Renal cortex interstitium (tissue), 11 donors: Measurements from ENCODE around the gene SP1. TPM values are rescaled to one million over a fixed set of nuclear protein-coding genes. Genes with fewer than 3 reads are reported as not detected.
"Not testable (repeated sequence)": the region's sequence is repeated elsewhere in the genome, so short reads cannot be mapped to it uniquely, and the experiment has no call there.

Source experiments
- DNase-seq, 11 donors: peaks; one replicate each; pipeline ENCODE4 v3.0.0-alpha.2; 2013; ENCODE audit warnings: low read depth in 9 of 11, low spot score in 4 of 11; ENCODE audit errors: extremely low read depth in 1 of 11
- polyA plus RNA-seq, 3 donors: library from polyadenylated mRNA; unstranded; fragments of 120-200 nt; gene quantifications; one replicate each; pipeline ENCODE4 v1.2.1, GENCODE V29; 2013; ENCODE audit not compliant: insufficient read length in 3 of 3

The SP1 gene
- polyA plus RNA-seq, 3 donors = 74.4 to 86.0 (median 83.6) TPM

DNA sequence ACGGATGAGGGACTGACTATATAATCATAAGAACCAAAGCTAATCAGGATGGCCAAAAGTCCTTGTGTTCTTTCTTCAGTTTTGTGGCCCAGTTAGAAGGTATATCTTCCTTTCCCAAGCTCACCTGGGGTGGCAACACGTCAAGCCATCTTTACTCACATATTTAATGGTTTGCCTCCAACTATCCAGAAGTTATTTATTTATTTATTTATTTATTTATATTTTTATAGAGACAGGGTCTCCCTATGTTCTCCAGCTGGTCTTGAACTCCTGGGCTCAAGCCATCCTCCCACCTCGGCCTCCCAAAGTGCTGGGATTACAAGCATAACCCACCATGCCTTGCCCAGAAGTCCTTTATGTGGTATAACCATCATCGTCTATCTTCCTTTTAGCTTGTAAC lies 32.1 kb upstream of the SP1 start:
- DNase-seq = no peak

DNA sequence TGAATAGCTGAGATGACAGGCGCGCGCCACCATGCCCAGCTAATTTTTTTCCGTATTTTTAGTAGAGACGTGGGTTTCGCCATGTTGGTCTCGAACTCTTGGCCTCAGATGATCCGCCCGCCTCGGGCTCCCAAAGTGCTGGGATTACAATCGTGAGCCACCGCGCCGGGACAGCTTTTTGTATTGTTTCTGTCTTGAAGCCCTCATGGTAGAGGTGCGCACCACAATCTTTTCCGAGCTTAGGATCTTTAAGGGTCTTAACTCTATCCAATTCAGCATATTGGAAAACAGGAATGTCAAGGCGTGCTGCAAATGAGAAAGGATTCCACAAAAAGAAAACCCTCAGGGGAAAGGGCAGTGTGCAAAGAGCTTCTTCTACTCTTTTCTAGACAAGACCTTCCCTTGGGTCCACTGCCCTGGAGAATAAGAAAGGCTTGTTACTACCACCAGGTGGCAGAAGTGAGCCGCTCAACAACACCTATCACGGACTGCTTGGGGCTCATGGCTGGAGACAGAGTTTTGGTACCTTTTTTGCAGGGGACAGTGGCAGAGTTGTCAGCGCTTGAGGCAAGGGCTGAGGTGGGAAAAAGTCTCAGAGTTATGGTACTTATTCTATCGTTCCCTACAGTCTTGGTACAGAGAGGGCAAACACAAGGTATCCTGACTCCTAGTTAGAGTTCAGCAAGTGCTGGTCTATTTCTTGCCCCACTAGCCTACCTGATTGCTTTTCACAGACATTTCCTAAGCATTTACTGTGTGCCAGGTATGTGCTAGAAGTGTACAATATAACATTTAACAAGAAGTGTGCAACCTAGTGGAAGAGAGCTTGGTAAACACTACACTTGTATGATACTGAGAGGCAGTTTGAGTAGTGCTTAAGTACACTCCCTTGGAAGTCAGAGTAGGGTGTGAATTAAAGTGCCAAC lies 27.4 kb upstream of the SP1 start:
- DNase-seq = peak; percentile 75 to 90 (median 84)

- no peak for DNase-seq
Observed at GRCh38 chr12:53353257-53353655, 26.7 kb upstream of the SP1 start.

- DNase-seq = no peak
Observed at GRCh38 chr12:53355121-53355520, 24.9 kb upstream of the SP1 start.

DNA sequence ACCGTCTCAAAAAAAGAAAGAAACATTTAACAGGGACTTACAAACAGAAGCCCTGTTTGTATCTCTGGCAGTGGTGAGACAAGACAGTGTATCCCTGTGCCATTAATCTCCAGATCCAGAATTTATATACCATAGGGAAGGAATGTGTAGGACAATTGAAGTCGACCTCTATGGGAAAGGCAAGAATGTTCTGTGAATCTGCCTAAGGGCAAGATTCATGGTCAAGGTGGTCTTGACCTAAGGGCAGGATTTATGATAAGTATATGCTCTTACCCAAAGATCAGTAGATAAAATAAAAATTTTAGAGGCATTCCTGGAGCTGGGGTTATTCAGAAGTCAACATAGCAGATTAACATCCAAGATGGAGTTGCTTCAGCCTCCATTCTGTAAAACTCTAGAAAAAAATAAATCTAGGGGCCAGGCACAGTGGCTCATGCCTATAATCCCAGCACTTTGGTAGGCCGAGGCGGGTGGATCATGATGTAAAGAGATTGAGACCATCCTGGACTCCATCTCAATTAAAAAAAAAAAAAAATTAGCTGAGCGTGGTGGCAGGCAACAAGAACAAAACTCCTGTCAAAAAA lies 21.0 kb upstream of the SP1 start:
- no peak for DNase-seq

DNA sequence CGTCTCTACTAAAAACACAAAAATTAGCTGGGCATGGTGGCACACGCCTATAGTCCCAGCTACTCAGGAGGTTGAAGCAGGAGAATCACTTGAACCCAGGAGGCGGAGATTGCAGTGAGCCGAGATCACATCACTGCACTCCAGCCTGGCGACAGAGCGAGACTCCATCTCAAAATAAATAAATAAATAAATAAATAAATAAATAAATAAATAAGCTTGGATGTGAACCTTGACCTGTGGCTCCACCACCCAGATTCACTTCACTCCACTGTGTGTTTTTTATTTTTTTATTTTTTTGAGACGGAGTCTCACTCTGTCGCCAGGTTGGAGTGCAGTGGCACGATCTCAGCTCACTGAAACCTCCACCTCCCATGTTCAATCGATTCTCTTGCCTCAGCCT lies 18.3 kb upstream of the SP1 start:
- DNase-seq = not testable (repeated sequence)

DNA sequence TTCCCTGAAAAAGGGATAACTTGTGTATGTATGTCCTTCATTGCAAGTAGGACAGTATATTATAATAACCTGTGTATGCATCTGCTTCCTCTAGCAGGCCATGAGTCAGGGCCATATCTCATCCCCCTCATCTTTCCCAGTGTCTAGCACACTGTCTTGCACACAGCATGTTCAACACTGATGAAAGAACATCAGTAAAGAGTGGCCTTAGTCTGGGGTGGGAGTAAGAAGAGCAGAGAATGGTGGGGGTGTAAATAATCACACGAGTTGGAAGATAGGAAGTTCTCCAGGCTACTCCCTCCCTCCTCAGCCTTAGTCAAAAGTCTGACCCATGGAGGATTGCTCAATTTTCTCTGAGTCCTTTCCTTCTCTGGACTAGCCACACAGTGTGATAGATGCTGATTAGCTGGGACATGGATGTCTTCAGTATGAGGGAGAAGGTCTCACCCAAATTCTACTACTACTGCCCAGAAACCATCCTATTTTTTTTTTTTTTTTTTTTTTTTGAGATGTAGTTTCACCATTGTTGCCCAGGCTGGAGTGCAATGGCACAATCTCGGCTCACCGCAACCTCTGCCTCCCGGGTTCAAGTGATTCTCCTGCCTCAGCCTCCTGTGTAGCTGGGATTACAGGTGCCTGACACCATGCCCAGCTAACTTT lies 14.6 kb upstream of the SP1 start:
- DNase-seq = no peak

GRCh38 chr12:53373554-53374133 lies 6.3 kb upstream of the SP1 start:
- not testable (repeated sequence) for DNase-seq

- DNase-seq = not testable (repeated sequence)
Observed at GRCh38 chr12:53374277-53374676, 5.7 kb upstream of the SP1 start.

- DNase-seq = no peak
Observed at GRCh38 chr12:53376747-53377146, 3.2 kb upstream of the SP1 start.

DNA sequence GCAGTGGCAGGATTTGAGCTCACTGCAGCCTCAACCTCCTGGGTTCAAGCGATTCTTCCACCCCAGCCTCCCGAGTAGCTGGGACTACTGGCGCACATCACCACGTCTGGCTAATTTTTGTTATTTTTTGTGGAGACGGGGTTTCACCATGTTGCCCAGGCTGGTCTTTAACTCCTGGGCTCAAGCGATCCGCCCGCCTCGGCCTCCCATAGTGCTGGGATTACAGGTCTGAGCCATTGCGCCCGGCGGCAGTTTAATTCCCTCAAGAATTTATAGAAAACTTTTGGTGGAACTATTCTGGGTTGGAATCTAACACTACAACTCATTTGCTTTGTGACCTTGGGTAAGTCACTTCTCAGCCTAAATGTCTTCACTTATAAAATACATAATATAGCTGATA lies 1.8 kb upstream of the SP1 start:
- no peak for DNase-seq

DNA sequence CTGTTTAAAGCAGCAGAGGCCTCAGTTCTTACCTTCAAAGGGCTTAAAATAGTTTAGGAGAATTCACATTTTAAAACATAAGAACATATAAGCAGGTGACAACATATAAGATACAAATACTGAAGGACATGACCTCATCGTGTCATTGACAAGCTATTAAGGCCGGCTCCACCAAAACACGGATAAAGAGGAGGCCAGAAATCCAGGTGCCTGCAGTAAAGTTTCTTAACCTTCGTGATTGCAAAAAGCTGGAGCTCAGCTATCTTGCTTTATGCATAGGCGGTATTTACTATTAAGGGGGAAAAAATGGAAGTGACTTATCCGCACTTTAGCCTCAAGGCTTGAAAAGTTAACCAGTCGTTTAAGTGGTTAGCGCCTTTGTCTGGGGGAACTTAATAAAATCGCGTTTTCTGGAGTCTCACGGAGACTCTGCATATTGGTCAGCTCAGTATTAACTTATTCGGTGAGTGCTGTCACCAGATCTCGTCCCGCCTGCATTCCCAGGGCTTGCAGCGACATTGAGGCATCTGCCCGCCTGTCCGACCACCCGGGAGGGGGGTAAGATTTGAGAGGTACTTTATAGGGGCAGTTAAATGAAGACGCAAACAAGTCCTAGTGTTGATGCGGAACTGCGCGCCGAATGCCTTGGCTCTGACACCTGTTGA lies 1.1 kb upstream of the SP1 start:
- no peak for DNase-seq

DNA sequence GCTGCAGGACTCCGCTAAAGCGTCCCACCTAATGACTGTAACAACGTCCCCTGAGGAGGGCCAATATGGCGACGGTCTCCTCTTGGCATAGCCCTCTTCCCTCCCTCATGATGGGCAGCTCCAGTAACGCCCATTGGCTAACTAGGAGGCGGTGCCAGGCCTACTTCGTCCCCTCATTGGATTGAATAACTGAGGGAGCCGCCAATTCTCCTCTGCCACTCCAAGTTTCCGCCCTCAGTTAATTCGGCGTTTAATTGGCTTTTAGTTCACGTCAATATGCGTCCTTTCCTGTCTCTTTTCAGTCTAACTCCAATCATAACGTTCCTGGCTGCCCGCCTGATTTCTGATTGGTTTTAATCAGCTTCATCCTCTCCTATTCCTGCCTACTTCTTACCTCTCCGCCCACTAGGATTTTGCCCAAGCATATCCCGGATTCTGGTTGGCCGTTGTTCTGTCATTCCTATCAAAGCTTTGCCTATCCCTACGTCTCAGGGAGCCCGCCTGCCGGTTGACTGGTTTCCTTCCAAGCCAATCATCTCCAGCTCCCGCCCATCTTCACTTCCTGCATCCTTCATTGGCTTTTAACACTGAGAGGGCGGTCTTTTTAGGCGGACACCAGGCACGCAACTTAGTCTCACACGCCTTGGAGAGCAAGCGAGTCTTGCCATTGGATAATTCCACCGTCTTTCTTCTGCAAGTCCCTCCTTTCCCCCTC lies 430 bp upstream of the SP1 start:
- DNase-seq = peak; percentile 99 to 100 (median 100)

- no peak for DNase-seq
Observed at GRCh38 chr12:53380794-53381730, 1.1 kb downstream of the SP1 start.

DNA sequence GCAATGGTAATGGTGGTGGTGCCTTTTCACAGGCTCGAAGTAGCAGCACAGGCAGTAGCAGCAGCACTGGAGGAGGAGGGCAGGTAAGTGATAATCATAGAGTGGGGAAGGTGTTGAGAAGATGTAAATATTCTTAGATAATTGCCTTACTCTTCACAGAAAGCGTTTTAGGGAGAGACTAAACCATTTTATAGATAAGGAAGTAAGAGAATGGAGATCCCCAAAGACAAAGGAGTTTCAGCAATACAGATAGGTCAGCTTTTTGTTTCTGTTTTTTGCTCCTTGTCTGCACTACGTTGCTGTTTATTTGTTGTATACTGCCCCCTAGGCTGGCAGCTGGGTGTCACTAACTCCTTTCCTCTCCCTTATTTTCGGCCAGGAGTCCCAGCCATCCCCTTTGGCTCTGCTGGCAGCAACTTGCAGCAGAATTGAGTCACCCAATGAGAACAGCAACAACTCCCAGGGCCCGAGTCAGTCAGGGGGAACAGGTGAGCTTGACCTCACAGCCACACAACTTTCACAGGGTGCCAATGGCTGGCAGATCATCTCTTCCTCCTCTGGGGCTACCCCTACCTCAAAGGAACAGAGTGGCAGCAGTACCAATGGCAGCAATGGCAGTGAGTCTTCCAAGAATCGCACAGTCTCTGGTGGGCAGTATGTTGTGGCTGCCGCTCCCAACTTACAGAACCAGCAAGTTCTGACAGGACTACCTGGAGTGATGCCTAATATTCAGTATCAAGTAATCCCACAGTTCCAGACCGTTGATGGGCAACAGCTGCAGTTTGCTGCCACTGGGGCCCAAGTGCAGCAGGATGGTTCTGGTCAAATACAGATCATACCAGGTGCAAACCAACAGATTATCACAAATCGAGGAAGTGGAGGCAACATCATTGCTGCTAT lies 2.0 kb downstream of the SP1 start:
- no peak for DNase-seq

- DNase-seq = no peak
Observed at GRCh38 chr12:53383258-53383657, 3.3 kb downstream of the SP1 start.

GRCh38 chr12:53386381-53386780 lies 6.4 kb downstream of the SP1 start:
- DNase-seq = not testable (repeated sequence)
